GM06990 (cell line): Measurements from ENCODE around the gene CIRBP.

Experiments
- DNase-seq: peaks from one replicate; pipeline ENCODE4 v3.0.0-alpha.2; 2011; ENCODE audit not compliant: insufficient read length; ENCODE audit errors: extremely low read depth
- H3K27me3 ChIP-seq: replicated peaks from 2 replicates; pipeline ENCODE4 v1.6.0; 2011; ENCODE audit warnings: low read length; ENCODE audit not compliant: control insufficient read depth, insufficient read depth
- H3K36me3 ChIP-seq: 2 replicates; pipeline ENCODE4 v1.5.1; 2011; ENCODE audit warnings: low read length; ENCODE audit not compliant: control insufficient read depth, insufficient read depth
- H3K4me3 ChIP-seq: replicated peaks from 2 replicates; pipeline ENCODE4 v1.5.1; 2011; ENCODE audit warnings: low read depth, mild to moderate bottlenecking, control low read depth, low read length
- TF ChIP-seq, protein P1 (sequence below): IDR thresholded peaks from 2 replicates; pipeline ENCODE4 v1.5.1; 2011; ENCODE audit warnings: low read length, control low read depth, mild to moderate bottlenecking, inconsistent platforms; ENCODE audit not compliant: insufficient read depth, poor library complexity, severe bottlenecking

CIRBP gene

DNA sequence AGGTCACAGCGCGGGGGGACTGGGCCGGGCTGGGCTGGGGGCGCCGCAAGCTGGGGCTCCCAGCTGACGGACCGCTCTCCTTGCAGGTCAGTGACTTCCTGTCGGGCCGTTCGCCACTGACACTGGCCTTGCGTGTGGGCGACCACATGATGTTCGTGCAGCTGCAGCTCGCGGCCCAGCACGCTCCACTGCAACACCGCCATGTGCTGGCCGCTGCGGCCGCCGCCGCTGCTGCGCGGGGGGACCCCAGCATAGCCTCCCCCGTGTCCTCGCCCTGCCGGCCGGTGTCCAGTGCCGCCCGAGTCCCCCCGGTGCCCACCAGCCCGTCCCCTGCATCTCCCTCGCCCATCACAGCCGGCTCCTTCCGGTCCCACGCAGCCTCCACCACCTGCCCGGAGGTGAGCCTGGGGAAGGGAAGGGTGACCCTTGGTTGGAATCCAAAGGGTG, 15.0 kb upstream of the CIRBP start:
- DNase-seq = no peak
- no peaks in the 10 kb centered on the region for H3K27me3 ChIP-seq
- peaks cover 36% of the 10 kb centered on the region for H3K36me3 ChIP-seq
- no peak overlapping the region for H3K4me3 ChIP-seq
- TF ChIP-seq, protein P1, sequence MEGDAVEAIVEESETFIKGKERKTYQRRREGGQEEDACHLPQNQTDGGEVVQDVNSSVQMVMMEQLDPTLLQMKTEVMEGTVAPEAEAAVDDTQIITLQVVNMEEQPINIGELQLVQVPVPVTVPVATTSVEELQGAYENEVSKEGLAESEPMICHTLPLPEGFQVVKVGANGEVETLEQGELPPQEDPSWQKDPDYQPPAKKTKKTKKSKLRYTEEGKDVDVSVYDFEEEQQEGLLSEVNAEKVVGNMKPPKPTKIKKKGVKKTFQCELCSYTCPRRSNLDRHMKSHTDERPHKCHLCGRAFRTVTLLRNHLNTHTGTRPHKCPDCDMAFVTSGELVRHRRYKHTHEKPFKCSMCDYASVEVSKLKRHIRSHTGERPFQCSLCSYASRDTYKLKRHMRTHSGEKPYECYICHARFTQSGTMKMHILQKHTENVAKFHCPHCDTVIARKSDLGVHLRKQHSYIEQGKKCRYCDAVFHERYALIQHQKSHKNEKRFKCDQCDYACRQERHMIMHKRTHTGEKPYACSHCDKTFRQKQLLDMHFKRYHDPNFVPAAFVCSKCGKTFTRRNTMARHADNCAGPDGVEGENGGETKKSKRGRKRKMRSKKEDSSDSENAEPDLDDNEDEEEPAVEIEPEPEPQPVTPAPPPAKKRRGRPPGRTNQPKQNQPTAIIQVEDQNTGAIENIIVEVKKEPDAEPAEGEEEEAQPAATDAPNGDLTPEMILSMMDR = no peak

DNA sequence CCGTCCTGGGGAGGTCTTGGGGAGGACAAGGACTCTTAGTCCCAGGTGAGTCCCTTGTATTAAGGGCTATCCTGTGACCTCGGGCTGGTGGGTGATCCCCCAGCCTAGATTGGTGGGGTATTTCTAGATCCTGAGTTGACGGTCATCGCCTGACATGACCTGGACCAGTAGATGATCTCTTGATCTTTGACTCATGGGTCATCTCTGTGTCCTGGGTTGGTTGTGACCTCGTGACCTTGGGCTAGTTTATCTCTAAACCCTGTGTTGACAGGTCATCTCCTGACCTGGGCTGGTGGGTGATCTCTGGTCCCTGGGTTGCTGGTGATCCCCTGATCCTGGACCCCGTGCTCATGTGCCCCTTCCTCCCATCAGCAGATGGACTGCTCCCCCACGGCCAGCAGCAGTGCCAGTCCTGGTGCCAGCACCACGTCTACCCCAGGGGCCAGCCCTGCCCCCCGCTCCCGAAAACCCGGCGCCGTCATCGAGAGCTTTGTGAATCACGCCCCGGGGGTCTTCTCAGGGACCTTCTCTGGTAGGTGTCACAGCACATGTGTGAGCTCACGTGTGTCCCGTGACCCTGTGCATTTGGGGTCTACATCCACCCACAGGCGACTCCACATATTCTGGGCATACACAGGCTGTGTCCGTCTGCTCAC, 14.5 kb upstream of the CIRBP start:
- TF ChIP-seq, protein P1 = no peak

DNA sequence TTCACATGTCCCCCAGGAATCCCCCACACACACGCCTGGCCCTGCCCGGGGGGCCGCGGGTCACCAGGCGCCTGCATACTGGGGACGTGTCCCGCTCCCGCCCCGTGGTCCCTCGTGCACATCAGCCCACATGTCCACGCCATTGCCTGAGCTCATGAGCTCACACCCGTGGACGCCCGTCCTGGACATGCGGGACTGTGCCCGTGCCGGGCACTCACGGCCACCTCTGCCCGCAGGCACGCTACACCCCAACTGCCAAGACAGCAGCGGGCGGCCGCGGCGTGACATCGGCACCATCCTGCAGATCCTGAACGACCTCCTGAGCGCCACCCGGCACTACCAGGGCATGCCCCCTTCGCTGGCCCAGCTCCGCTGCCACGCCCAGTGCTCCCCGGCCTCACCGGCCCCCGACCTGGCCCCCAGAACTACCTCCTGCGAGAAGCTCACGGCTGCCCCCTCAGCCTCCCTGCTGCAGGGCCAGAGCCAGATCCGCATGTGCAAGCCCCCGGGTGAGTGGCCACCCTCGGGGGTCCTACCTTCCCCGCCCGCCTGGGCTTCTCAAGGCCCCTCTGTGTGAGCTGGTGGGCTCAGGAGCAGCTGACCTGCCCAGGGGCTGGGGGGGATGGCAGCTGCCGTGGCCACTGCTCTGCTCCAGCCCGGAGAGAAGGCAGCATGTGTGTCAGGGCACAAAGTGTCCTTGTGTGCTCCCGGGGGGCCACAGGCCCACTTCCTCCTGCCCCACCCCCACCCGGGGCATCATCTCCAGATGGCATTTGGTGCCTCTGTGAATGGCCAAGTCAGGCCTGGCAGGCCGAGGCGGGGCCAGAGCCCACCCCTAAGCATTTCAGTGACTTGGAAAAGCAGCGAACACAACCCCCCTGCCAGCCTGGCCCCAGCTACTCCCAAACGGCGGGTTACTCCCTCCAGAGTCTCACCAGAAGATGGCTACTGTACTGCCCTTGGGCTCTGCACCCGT, 13.7 kb upstream of the CIRBP start:
- Histone ChIP-seq H3K36me3 (peaks cover 36% of the 10 kb centered on the region), H3K27me3 (no peaks in the 10 kb centered on the region), H3K4me3 (no peak overlapping the region)
- TF ChIP-seq, protein P1 = no peak
- DNase-seq = no peak

More for the DNA sequence above, 14.5 kb upstream of the CIRBP start:
- H3K27me3 ChIP-seq = no peaks in the 10 kb centered on the region
- no peak overlapping the region for H3K4me3 ChIP-seq
- H3K36me3 ChIP-seq = peaks cover 36% of the 10 kb centered on the region
- no peak for DNase-seq

DNA sequence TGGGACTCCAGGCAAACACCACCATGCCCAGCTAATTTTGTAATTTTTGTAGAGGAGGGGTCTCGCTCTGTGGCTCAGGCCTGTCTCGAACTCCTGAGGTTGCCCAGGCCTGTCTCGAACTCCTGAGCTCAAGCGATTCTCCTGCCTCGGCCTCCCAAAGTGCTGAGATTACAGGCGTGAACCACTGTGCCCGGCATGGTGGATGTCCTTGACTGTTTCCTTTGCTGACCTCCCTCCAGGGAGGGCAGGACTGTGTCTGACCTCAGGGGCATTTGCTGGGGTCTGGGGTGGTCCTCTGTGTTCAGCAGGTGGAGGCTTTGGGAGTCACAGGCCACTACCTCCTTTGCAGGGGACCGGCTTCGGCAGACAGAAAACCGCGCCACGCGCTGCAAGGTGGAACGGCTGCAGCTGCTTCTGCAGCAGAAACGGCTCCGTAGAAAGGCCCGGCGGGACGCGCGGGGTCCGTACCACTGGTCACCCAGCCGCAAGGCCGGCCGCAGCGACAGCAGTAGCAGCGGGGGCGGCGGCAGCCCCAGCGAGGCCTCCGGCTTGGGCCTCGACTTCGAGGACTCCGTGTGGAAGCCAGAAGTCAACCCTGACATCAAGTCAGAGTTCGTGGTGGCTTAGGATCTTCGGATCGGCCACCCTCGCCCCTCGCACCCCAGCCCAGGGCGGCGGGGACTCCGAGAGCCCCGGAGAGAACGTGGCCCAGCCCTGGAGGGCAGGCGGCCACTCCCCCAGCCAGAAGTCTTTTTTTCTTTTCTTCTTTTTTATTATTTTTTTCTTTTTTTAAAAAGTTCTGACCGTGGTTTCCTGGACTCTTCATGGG, 12.3 kb upstream of the CIRBP start:
- H3K27me3 ChIP-seq = no peaks in the 10 kb centered on the region
- no peak overlapping the region for H3K4me3 ChIP-seq
- peaks cover 31% of the 10 kb centered on the region for H3K36me3 ChIP-seq
- TF ChIP-seq, protein P1 = no peak
- DNase-seq = no peak

DNA sequence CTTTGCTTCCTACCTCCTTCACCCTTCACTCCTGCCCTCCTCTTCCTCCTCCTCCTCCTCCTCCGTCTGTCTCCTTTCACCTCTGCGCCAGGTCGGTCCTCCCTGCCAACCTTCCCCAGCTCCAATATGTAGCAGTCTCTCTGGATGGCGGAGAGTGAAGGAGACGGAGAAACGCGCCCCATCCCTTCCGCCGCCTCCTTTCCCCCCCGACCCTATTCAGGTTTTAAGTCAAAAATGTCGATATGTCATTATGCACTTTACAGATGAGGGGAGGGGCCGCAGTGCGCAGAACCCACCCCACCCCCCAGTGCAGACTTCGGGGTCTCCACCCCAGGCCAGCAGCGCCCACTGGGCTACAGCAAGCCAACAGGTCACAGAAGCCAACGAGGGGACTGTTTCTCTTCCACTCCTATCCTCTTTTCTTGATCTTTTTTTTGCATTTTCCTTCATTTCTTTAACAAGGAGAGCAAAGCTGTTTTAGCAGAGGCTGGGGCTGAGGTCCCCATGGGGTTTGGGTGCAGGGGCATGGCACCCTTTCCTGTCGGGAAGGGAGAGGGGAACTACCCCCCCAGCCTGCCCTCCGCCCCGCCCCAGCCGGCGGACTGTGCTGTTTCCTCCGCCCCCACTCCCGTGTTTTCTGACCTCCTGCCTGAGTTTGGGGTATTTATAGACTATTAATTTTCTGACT, 11.5 kb upstream of the CIRBP start:
- Histone ChIP-seq H3K4me3 (no peak overlapping the region), H3K36me3 (peaks cover 30% of the 10 kb centered on the region), H3K27me3 (no peaks in the 10 kb centered on the region)
- TF ChIP-seq, protein P1 = no peak
- no peak for DNase-seq
